Cardiac muscle cell (in vitro differentiated cells and primary cell): Measurements from ENCODE around the gene TMEM121. TPM values are rescaled to one million over a fixed set of nuclear protein-coding genes. Genes with fewer than 3 reads are reported as not detected.
"Not testable (repeated sequence)": the region's sequence is repeated elsewhere in the genome, so short reads cannot be mapped to it uniquely, and the experiment has no call there.

Experiments
- DNase-seq, 2 donors: peaks; one replicate each; pipeline versions ENCODE4 v3.0.0 to v3.0.0-alpha.2; 2010 to 2017; ENCODE audit warnings: low read depth in 1 of 2, low spot score in 1 of 2
- H3K27ac ChIP-seq: fragments of 200-600 bp; sonication (generic); 2 replicates; pipeline ENCODE4 v1.5.1; 2016
- H3K27me3 ChIP-seq: fragments of 200-600 bp; sonication (generic); 2 replicates; pipeline ENCODE4 v1.6.0; 2016; ENCODE audit warnings: control low read depth
- H3K36me3 ChIP-seq: fragments of 200-600 bp; sonication (generic); 2 replicates; pipeline ENCODE4 v1.5.1; 2016; ENCODE audit warnings: control low read depth
- H3K4me1 ChIP-seq: fragments of 200-600 bp; sonication (generic); 2 replicates; pipeline ENCODE4 v1.8.1; 2017; ENCODE audit warnings: low read depth, mild to moderate bottlenecking, mixed run types
- H3K4me3 ChIP-seq: fragments of 200-600 bp; sonication (generic); 2 replicates; pipeline ENCODE4 v1.5.1; 2016; ENCODE audit warnings: mild to moderate bottlenecking
- H3K9me3 ChIP-seq: fragments of 200-600 bp; sonication (generic); 2 replicates; pipeline ENCODE4 v1.5.1; 2017; ENCODE audit warnings: low read depth, mild to moderate bottlenecking, control low read depth
- polyA plus RNA-seq: library from polyadenylated mRNA; unstranded; fragments of >200 nt; fragmentation: Nextera tagmentation; extraction: Ambion mirVana; gene quantifications from 2 replicates; pipeline ENCODE4 v1.2.1, GENCODE V29; 2016
- total RNA-seq: library from RNA; depleted of rRNA; stranded (reverse); fragments of >200 nt; gene quantifications from 2 replicates; pipeline ENCODE4 v1.2.3, GENCODE V29; 2016
- TF ChIP-seq, protein P1 (sequence below): IDR thresholded peaks from 2 replicates; pipeline ENCODE4 v1.5.1; 2012; ENCODE audit warnings: low read depth, mild to moderate bottlenecking, low read length

TMEM121 gene
- total and polyA plus RNA-seq, 2 experiments from 2014 or later: 4.4 to 8.8 TPM

DNA sequence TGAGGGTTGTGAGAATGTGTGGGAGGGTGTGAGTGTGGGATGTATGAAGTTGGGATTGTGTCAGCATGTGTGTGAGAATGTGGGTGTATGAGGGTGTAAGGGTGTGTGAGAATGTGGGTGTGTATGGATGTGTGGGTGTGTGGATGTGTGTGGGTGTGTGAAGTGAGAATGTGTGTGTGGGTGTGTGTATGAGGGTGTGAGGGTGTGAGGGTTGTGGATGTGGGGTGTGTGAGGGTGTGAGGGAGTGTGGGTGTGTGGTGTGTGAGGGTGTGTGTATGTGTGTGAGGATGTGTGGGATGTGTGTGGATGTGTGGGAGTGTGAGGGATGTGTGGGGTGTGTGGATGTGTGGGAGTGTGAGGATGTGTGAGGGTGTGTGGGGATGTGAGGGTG, 37.0 kb downstream of the TMEM121 start:
- H3K9me3 ChIP-seq: no peaks in the 10 kb centered on the region
- H3K4me3 ChIP-seq: no peak overlapping the region
- no peaks in the 10 kb centered on the region for H3K36me3 ChIP-seq
- H3K27ac ChIP-seq: no peak overlapping the region
- TF ChIP-seq, protein P1, sequence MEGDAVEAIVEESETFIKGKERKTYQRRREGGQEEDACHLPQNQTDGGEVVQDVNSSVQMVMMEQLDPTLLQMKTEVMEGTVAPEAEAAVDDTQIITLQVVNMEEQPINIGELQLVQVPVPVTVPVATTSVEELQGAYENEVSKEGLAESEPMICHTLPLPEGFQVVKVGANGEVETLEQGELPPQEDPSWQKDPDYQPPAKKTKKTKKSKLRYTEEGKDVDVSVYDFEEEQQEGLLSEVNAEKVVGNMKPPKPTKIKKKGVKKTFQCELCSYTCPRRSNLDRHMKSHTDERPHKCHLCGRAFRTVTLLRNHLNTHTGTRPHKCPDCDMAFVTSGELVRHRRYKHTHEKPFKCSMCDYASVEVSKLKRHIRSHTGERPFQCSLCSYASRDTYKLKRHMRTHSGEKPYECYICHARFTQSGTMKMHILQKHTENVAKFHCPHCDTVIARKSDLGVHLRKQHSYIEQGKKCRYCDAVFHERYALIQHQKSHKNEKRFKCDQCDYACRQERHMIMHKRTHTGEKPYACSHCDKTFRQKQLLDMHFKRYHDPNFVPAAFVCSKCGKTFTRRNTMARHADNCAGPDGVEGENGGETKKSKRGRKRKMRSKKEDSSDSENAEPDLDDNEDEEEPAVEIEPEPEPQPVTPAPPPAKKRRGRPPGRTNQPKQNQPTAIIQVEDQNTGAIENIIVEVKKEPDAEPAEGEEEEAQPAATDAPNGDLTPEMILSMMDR: no peak
- no peaks in the 10 kb centered on the region for H3K4me1 ChIP-seq
- H3K27me3 ChIP-seq: no peaks in the 10 kb centered on the region
- no peak for DNase-seq

DNA sequence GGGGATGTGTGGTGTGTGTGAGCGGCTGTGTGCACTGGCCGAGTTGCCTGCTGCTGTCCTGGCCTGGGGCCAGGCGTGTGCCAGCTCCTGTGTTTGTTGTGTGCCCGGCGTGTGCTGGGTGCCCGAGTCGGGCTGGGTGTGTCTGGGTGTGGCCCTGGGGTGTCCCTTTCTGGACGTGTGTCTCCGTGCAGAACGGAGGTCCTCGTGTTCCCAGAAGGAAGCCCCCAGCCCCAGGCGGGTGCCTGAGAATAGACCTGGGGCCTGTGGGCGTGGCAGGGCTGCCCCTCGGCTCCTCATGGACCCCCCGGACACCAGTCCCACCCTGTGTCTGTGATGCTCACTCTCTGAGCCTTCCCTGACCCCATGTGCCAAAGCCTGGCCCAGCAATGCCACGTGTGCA, 38.2 kb downstream of the TMEM121 start:
- H3K36me3 ChIP-seq, H3K4me1 ChIP-seq, H3K27ac ChIP-seq, H3K9me3 ChIP-seq, H3K4me3 ChIP-seq, DNase-seq, H3K27me3 ChIP-seq: not testable (repeated sequence)

DNA sequence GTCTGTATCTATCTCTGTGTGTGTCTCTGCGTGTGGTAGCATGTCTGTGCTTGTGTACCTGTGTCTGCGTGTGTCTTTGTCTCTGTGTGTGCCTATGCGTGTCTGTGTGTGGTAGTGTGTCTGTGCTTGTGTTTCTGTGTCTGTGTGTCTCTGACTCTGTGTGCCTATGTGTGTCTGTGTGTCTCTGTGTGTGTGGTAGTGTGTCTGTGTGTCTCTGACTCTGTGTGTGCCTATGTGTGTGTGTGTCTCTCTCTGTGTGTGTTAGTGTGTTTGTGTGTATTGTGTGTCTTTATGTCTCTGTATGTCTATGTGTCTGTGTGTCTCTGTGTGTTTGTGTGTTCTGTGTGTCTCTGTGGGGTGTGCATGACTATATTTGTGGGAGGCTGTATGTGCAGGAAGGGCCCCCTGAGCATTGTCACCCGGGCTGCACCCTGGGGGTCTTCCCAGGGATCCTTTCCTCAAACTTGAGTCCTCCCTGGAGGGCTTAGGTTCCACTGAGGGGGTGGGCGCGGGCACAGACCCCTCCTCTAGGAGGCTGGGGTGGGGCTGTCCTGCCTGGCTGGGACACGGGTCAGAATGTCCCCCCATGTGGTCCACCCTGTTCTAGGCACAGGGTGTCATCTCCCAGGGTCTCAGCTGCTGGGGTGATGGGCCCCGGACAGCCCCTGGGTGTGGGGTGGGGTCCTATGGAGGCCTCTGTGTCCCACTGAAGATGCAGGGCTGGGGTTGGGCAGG, 39.0 kb downstream of the TMEM121 start:
- H3K4me1 ChIP-seq, H3K9me3 ChIP-seq, H3K36me3 ChIP-seq, H3K27ac ChIP-seq, DNase-seq, H3K27me3 ChIP-seq, H3K4me3 ChIP-seq: not testable (repeated sequence)

DNA sequence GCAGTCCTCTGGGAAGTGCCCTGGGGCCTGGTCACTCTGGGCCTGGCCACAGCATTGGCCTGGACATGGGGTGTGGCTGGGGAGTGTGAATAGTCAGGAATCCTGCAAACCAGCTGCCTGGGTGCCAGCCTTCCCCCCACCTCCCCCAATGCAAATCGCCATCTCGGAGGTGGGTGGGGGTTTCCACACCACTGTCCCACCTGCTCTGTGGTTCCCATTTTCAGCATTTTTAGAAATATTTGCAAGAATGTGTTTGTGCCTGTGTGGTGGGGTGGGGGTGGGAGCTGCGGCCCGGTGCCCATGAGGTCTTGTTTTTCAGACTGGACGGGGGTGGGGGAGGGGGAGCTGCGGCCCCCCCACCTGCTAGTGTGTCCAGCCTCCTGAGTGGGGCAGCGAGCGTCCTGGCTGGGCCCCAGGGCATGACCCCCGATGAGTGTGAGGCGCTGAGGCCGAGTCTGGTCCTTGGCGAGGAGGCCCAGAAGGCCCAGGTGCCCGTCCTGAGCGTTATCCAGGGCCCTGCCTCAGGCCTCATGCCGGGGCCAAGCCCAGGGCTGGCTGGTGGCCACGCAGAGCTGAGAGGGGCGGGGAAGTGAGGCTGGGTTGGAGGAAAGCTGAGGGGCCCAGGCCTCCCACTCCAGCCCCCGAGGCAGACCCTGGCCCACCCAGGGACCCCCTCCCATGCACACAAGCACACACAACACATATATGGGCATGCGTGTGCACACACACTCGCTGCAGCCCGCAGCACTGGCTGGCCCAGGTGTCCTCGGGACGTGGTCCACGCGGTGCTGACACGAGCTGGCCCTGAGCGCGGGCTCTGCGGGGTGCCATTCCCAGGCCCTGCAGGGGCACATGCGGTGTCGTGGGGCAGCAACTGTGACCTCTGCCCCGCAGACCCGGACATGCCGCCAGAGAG, 40.1 kb downstream of the TMEM121 start:
- H3K36me3 ChIP-seq, DNase-seq, H3K9me3 ChIP-seq: not testable (repeated sequence)

DNA sequence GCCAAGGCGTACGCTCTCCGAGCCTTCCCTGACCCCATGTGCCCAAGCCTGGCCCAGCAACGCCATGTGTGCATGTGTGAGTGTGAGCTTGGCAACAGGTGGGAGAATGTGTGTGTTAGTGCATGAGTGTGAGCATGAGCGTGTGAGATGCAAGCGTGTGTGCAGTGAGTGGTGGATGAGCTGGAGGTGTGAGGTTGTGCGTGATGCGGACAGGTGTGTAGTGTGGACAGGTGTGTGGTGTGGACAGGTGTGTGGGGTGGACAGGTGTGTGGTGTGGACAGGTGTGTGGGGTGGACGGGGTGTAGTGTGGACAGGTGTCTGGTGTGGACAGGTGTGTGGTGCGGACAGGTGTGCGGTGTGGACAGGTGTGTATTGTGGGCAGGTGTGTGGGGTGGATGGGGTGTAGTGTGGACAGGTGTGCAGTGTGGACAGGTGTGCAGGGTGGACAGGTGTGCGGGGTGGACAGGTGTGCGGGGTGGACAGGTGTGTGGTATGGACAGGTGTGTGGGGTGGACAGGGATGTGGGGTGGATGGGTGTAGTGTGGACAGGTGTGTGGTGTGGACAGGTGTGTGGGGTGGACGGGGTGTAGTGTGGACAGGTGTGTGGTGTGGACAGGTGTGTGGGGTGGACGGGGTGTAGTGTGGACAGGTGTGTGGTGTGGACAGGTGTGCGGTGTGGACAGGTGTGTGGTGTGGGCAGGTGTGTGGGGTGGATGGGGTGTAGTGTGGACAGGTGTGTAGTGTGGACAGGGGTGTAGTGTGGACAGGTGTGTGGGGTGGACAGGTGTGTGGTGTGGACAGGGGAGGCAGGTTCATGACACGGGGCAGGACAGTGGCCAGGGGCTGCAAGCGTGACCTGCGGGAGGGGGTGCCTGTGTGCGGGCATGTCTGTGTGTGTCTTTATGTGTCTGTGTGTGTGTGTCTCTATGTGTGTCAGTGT, 41.1 kb downstream of the TMEM121 start:
- not testable (repeated sequence) for H3K4me3 ChIP-seq, H3K27ac ChIP-seq, DNase-seq, H3K4me1 ChIP-seq, H3K9me3 ChIP-seq, H3K36me3 ChIP-seq, H3K27me3 ChIP-seq

More for the DNA sequence above, 40.1 kb downstream of the TMEM121 start:
- H3K27me3 ChIP-seq, H3K27ac ChIP-seq, H3K4me3 ChIP-seq, H3K4me1 ChIP-seq: not testable (repeated sequence)

DNA sequence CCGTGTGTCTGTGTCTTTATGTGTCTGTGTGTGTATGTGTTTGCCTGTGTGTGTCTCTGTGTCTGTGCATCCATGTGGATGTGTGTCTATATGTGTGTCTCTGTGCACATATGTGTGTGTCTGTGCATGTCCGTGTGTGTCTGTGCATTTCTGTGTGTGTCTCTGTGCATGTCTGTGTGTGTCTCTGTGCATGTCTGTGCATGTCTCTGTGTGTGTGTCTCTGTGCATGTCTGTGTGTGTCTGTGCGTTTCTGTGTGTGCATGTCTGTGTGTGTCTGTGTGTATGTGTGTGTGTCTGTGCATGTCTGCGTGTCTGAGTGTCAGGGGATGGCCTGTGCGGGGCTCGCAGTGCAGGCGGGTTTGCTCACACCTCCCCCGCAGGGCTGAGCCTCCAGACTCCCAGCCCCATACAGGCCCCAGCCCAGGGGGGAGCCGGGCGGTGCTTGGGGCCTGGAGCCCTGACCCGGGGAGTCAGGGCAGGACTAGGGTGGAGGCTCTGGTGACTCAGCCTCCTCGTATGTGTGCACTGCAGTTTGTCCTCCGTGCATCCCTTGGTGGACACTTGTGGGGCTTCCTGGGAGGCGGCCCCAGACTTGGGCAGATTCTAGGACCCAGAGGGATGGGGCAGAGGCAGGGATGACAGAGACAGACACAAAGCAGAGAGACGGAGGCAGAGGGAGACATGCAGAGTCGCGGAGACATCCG, 41.9 kb downstream of the TMEM121 start:
- H3K36me3 ChIP-seq, H3K4me3 ChIP-seq, H3K27me3 ChIP-seq, H3K9me3 ChIP-seq, H3K27ac ChIP-seq, H3K4me1 ChIP-seq, DNase-seq: not testable (repeated sequence)

DNA sequence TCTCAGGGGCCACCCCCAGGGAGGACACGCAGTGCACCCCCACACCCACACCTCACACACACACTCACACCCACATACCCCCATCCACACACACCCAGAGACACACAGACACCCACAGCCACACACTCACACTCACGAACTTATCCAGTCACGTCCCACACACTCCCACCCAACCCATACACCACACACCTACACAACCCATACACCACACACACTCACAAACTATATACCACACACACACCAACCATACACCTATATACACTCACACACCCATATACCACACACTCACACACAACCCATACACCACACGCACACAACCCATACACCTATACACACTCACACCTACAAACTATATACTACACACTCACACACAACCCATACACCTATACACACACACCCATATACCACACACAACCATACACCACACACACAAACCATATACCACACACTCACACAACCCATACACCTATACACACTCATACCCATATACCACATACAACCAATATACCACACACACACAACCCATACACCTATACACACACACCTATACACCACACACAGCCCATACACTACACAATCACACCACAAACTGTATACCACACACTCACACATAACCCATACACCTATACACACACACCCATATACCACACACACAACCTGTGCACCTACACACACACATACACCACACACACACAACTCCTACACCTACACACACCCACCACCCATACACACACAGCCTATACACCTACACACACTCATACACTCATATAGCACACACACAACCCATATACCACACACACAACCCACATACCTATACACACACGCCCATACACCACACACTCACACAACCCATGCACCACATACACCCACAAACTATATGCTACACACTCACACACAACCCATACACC, 42.7 kb downstream of the TMEM121 start:
- Histone ChIP-seq H3K27me3 (no peaks in the 10 kb centered on the region), H3K36me3 (no peaks in the 10 kb centered on the region), H3K9me3 (no peaks in the 10 kb centered on the region), H3K4me1 (no peaks in the 10 kb centered on the region), H3K4me3 (no peak overlapping the region), H3K27ac (no peak overlapping the region)
- TF ChIP-seq, protein P1: no peak
- no peak for DNase-seq
